ENCODE results near the gene ENSA.

DNA sequence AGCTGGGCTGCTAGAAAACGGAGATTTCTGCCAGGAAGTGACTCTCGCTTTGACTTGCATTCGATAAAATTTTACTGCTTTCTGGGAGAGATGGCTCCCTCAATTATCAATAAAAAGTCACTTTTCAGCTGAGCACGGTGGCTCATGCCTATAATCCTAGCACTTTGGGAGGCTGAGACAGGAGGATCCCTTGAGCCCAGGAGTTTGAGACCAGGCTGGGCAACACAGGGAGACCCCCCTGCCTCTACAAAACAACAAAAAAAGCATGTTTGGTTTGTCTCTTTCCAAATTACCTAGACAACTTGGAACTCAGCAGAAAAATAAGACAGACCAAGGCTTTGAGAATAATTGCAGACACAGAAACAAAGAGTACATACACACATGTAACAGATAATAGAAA lies 12.9 kb upstream of the ENSA start:
- TF ChIP-seq, protein P1, sequence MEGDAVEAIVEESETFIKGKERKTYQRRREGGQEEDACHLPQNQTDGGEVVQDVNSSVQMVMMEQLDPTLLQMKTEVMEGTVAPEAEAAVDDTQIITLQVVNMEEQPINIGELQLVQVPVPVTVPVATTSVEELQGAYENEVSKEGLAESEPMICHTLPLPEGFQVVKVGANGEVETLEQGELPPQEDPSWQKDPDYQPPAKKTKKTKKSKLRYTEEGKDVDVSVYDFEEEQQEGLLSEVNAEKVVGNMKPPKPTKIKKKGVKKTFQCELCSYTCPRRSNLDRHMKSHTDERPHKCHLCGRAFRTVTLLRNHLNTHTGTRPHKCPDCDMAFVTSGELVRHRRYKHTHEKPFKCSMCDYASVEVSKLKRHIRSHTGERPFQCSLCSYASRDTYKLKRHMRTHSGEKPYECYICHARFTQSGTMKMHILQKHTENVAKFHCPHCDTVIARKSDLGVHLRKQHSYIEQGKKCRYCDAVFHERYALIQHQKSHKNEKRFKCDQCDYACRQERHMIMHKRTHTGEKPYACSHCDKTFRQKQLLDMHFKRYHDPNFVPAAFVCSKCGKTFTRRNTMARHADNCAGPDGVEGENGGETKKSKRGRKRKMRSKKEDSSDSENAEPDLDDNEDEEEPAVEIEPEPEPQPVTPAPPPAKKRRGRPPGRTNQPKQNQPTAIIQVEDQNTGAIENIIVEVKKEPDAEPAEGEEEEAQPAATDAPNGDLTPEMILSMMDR (IDR thresholded peaks at IDR 0.05): no peak
- TF ChIP-seq POLR2A (IDR thresholded peaks at IDR 0.05; ENCODE audit: low read depth): no peak
- no peak for TF ChIP-seq EP300 (IDR thresholded peaks at IDR 0.05)
- no peak for TF ChIP-seq POLR2AphosphoS5 (IDR thresholded peaks at IDR 0.05)

Measured in esophagus muscularis mucosa (tissue), 4 donors.